Left colon (tissue), 2 donors: ENCODE data around the gene APPL2. TPM values are rescaled to one million over a fixed set of nuclear protein-coding genes. Genes with fewer than 3 reads are reported as not detected.

ENCODE experiments used
- ATAC-seq: fragments of 200-7000 bp; cut with Tn5 transposase; one replicate; pipeline ENCODE4 v1.9.1; 2020; ENCODE audit warnings: mild to moderate bottlenecking, moderate library complexity
- DNase-seq, 2 donors: peaks; one replicate each; pipeline ENCODE4 v3.0.0-alpha.2; 2020
- intact Hi-C, 2 donors: fragments of 100-400 bp; cut with DNase I in 1 of 2; cut with micrococcal nuclease in 1 of 2; formaldehyde crosslinking; loops; one replicate each; pipeline versions ENCODE4 v1.11.2 to v1.14.0; 2022; cut with DNase I, micrococcal nuclease
- total RNA-seq, 2 donors: library from RNA; stranded (reverse); fragmentation: NEBNext Ultra II Directional; extraction: Animal tissue kit (Norgen Biotek cat#: 25700); gene quantifications; one replicate each; pipeline ENCODE4 v1.2.1, GENCODE V29; 2021
- donor health status: DM: no; HTN: no; CAD: no.
- donor health status: DM: yes; HTN: yes; CAD: no.

APPL2 gene
- total RNA-seq, 2 donors from 2014 or later = 136 to 179 TPM

GRCh38 chr12:105227879-105228278, 8.1 kb downstream of the APPL2 start:
- intact Hi-C loops = no loop called here
- ATAC-seq = no peak
- DNase-seq = no peak

- ATAC-seq (no peak), DNase-seq (peak in 1 of 2 donors; percentile 66)
- intact Hi-C loops = no loop called here
Observed at GRCh38 chr12:105226219-105226618, 9.8 kb downstream of the APPL2 start.

- ATAC-seq = no peak
- intact Hi-C loops = no loop called here
- no peak for DNase-seq
Observed at GRCh38 chr12:105225505-105226015, 10.4 kb downstream of the APPL2 start.

GRCh38 chr12:105224399-105224798, 11.6 kb downstream of the APPL2 start:
- ATAC-seq (no peak), DNase-seq (no peak)
- intact Hi-C loops = no loop called here

GRCh38 chr12:105223884-105224283, 12.1 kb downstream of the APPL2 start:
- peak; percentile 83 for ATAC-seq
- intact Hi-C loops = no loop called here

GRCh38 chr12:105223352-105223845, 12.6 kb downstream of the APPL2 start:
- intact Hi-C loops = no loop called here
- ATAC-seq (peak; percentile 5), DNase-seq (no peak)

More at GRCh38 chr12:105223884-105224283, 12.1 kb downstream of the APPL2 start:
- DNase-seq = no peak

- ATAC-seq = no peak
- intact Hi-C loops = no loop called here
Observed at GRCh38 chr12:105222726-105223351, 13.1 kb downstream of the APPL2 start.

GRCh38 chr12:105222284-105222655, 13.7 kb downstream of the APPL2 start:
- intact Hi-C loops = no loop called here

More at GRCh38 chr12:105222726-105223351, 13.1 kb downstream of the APPL2 start:
- DNase-seq = no peak

GRCh38 chr12:105221583-105222283, 14.2 kb downstream of the APPL2 start:
- no peak for ATAC-seq
- no peak for DNase-seq

More at GRCh38 chr12:105222284-105222655, 13.7 kb downstream of the APPL2 start:
- no peak for DNase-seq
- no peak for ATAC-seq

GRCh38 chr12:105220929-105221290, 15.1 kb downstream of the APPL2 start:
- DNase-seq (no peak), ATAC-seq (peak; percentile 35)

More at GRCh38 chr12:105221583-105222283, 14.2 kb downstream of the APPL2 start:
- intact Hi-C loops = no loop called here

GRCh38 chr12:105220150-105220928, 15.6 kb downstream of the APPL2 start:
- intact Hi-C loops = no loop called here
- no peak for ATAC-seq
- DNase-seq = no peak

More at GRCh38 chr12:105220929-105221290, 15.1 kb downstream of the APPL2 start:
- intact Hi-C loops = no loop called here

GRCh38 chr12:105219261-105220028, 16.5 kb downstream of the APPL2 start:
- no peak for ATAC-seq
- intact Hi-C loops = no loop called here
- no peak for DNase-seq

- DNase-seq (no peak), ATAC-seq (no peak)
- intact Hi-C loops = no loop called here
Observed at GRCh38 chr12:105218434-105218833, 17.5 kb downstream of the APPL2 start.

- intact Hi-C loops = no loop called here
- peak; percentile 91 for ATAC-seq
- DNase-seq = peak; percentile 92 to 97
Observed at GRCh38 chr12:105214670-105215375, 21.2 kb downstream of the APPL2 start.

GRCh38 chr12:105214148-105214547, 21.8 kb downstream of the APPL2 start:
- no peak for DNase-seq
- intact Hi-C loops = no loop called here
- no peak for ATAC-seq

- DNase-seq (no peak), ATAC-seq (no peak)
- intact Hi-C loops = no loop called here
Observed at GRCh38 chr12:105212438-105212837, 23.5 kb downstream of the APPL2 start.

- ATAC-seq (no peak), DNase-seq (no peak)
- intact Hi-C loops = no loop called here
Observed at GRCh38 chr12:105209091-105209490, 26.9 kb downstream of the APPL2 start.
